GM18907 (cell line): Measurements from ENCODE around the gene PRR20G.

Source experiments
- ATAC-seq: cut with Tn5 transposase; IDR thresholded peaks from one replicate; pipeline ENCODE4 v1.9.1; 2021; ENCODE audit warnings: mild to moderate bottlenecking, moderate library complexity; ENCODE audit not compliant: unreplicated experiment

The PRR20G gene

DNA sequence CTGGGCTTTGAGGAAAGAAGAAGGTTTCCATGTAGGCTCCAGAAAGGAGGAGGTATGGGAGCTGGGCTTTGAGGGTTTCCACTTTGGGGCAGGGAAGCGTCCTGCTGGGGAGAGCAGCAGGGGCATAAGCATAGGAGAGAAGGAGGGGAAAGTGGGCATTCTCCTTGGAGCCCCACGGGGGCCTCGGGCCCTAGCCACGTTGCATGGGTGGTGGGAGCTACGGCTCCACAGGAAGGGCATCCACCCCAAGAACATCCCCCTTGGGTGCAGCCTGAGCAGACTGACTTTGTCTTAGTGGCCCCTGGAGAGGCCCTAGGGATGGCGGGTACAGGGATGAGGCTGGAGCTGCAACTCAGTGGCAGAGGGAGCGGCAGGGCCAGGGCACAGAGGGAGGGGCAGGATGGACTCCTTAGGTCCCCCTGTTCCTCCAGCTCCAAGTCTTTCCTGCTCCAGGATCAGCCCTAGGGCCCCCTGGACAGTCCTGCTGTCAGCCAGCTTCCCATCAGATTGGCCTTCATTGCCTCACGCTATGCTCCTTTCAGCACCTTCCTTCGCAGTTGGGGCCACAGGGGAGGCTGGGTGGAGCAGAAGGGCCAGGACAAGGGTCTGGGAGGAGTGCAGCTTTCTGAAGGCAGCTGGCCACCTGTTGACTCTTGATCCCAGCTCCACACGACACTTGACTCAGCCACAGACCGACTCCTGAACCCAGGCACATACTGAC, 22.9 kb downstream of the PRR20G start:
- no peak for ATAC-seq

DNA sequence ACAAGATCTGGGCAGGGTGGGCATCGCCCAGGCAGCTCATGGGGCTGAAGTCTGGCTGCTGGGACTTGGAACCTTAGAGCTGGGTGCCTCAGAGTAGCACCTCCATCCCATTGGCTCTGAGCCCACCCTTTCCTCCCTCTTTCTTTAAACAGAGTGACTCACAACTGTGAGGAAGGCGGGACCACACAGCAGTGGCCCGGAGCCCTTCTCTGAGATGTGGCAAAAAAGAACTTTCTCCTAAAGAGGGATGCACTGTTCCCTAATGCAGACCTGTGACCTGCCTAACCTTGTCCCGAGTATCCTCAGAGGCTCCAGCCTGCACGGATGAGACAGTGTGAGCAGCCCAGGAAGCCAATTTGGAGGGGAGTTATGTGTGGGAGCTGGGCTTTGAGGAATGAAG, 23.6 kb downstream of the PRR20G start:
- ATAC-seq, result no peak

GRCh38 chr3:127263586-127264231, 24.1 kb downstream of the PRR20G start:
- no peak for ATAC-seq

GRCh38 chr3:127263037-127263436, 24.8 kb downstream of the PRR20G start:
- ATAC-seq, result no peak

- no peak for ATAC-seq
Observed at GRCh38 chr3:127262533-127262932, 25.3 kb downstream of the PRR20G start.

GRCh38 chr3:127261925-127262324, 25.9 kb downstream of the PRR20G start:
- ATAC-seq, result no peak

DNA sequence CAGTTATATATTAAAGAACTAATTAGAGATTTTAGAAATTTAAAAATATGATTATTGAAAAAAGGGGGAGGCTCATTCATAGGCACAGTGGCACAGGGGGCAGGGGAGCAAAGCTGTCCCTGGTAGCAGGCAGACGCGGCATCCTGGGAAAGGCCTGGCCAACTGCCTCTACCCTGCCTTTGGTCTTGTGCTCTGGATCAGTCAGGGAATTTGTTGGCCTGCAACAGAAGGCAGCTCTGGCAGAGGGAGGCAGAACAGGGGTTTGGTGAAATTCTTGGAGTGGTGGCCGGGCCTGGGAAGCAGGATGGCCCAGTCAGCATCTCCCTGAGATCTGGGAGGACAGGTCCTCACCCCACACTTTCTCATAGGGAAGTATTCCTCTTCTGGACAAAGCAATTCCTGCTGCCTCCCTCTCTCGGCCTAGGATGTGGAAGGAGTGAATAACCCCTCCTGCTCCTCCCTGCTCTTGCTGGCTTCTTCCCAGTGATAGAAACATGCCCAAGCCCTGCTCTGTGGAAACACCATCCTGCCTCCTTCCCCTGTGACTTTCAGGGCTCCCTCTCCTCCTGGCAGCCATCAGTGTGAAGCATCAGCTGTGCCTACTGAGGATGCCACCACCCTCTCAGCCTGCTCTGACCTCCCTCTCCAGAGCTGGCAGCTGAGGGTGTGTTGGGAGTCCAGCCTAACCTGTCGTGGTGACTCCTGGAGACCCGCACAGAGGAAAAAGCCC, 26.9 kb downstream of the PRR20G start:
- ATAC-seq, result no peak

GRCh38 chr3:127260416-127260815, 27.4 kb downstream of the PRR20G start:
- no peak for ATAC-seq

DNA sequence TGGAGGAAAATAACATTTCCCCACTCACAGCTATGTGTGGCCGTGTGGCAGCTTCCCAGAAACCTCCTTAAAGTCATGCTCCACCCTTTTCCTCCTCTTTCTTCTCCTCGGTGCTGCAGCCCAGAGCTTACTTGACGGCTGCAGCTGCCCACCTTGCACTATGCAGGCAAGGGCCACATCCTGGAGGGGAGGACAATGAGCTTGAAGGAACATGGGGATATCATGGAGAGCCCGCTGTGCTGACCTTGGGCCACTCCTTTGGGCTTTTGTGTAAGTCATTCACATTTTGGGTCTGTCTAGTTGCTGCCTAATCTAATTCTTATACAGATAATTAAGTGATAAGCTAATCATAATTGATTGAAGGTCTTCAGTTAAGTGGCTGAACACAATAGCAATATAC, 28.0 kb downstream of the PRR20G start:
- no peak for ATAC-seq

GRCh38 chr3:127258733-127259132, 29.1 kb downstream of the PRR20G start:
- ATAC-seq, result no peak

- ATAC-seq, result no peak
Observed at GRCh38 chr3:127257351-127257750, 30.5 kb downstream of the PRR20G start.

- ATAC-seq, result no peak
Observed at GRCh38 chr3:127256733-127257271, 31.0 kb downstream of the PRR20G start.

- no peak for ATAC-seq
Observed at GRCh38 chr3:127256138-127256537, 31.7 kb downstream of the PRR20G start.

- no peak for ATAC-seq
Observed at GRCh38 chr3:127255516-127255915, 32.3 kb downstream of the PRR20G start.

GRCh38 chr3:127254730-127255129, 33.1 kb downstream of the PRR20G start:
- ATAC-seq, result no peak

- no peak for ATAC-seq
Observed at GRCh38 chr3:127254033-127254644, 33.7 kb downstream of the PRR20G start.

GRCh38 chr3:127253491-127253890, 34.4 kb downstream of the PRR20G start:
- no peak for ATAC-seq

DNA sequence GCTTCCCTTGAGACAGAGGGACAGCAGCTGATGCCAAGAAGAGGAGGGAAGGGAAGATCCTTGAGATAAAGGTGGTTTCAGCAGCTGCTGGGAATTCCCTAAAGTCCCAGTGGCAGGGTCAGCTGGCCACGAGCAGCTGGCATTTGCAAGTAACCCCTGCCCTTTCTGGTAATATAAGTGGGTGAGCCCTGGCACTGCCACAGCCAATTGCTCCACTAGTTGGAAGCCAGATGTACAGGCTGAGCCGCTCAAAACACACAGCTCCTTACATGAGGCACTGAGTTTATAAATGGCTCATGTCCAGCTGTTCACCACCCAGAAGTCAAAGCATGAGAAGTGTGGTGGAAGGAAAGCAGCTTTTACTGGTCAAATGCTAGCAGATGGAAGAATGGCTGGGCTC, 35.4 kb downstream of the PRR20G start:
- no peak for ATAC-seq

DNA sequence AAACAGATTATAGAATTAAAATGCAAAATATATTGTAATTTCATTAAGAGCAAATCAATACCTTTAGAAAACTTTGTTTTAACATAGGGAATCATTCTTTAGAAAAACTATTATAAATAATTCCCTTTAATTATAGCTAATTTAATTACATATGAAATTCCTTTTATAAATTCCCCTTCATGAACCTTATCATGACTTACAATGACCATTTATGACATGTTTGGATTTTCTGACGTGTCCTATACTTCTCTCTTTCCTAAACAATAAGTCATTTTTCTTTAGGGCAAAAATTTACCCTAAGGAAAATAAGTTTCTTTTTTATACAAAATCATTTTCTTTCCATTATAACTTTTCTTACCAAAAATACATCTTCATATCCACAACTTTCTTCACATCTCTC, 37.8 kb downstream of the PRR20G start:
- no peak for ATAC-seq

DNA sequence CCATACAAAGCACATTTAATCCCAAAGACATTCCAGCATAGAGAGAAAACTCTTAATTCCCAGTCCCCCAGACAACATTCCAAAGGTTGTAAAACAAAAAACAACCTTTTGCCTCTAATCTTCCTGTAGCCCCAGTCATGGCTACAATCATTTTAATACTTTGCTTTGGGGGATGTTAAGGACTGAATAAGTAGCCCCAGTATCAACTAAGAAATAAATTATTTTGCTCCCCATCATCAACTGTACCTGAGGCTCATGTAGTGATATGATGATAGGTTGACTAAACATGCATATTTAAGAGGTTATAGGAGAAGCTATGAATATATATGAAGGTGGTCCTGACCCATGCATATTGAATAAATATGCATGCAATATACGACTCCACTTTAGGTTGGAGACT, 40.6 kb downstream of the PRR20G start:
- ATAC-seq, result no peak

GRCh38 chr3:127238602-127239001, 49.2 kb downstream of the PRR20G start:
- ATAC-seq, result no peak
